ENCODE measurements around the gene AVPI1.

AVPI1 gene

DNA sequence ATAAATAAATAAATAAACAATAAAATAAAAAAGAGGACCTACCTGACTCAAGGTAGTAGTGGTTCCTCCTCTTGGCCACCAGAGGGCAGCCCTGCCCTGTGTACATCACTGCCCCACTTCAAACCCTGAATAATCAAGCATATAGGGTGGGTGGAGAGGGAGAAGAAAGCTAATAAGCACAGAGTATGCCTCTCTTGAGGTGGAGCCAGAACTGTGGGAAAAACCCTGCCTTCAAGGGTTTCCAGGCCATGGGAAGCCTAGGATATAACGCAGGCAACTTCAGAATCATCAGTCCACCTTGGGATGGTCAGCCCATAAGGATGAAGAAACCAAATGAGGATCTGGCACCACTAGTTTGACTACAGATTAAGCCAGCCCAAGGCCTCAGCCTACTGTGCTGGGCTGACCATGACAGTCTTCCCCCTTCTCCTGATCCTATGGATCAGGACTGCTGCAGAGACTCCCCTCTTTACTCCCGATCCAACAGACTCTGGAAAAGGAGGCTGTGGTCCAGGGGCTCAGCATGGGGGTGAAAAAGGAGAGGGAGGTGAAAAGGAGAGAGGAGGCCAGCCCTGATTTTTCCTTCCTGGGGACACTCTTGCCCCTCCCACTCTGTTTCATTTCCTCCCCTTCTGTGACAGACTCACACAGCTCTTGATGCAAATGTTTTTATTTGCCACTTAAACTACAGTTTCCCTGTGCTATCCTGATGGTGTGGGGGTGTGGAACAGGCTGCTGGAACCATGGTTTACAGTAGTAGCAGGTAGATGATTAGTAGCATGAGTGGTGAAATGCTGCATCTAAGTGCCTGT is 10.1 kb downstream of the AVPI1 start:
- Histone ChIP-seq H3K4me3 (ENCODE audit: low read depth, low read length) (no peak overlapping the region), H3K79me2 (ENCODE audit: control insufficient read depth, insufficient read depth, low read length, unreplicated experiment) (peaks cover 9% of the 10 kb centered on the region), H3K27ac (ENCODE audit: low read depth, low read length) (no peak overlapping the region), H3K36me3 (ENCODE audit: insufficient read depth, low read length) (peaks cover 12% of the 10 kb centered on the region), H2AFZ (ENCODE audit: low read length, unreplicated experiment) (no peak overlapping the region), H3K4me1 (ENCODE audit: control insufficient read depth, insufficient read depth, low read length, unreplicated experiment) (peaks cover 16% of the 10 kb centered on the region), H3K27me3 (ENCODE audit: insufficient read depth, low read length) (no peaks in the 10 kb centered on the region)

GRCh38 chr10:97675222-97675621 is 11.8 kb downstream of the AVPI1 start:
- no peak overlapping the region for H2AFZ ChIP-seq (ENCODE audit: low read length, unreplicated experiment)
- peaks cover 3% of the 10 kb centered on the region for H3K79me2 ChIP-seq (ENCODE audit: control insufficient read depth, insufficient read depth, low read length, unreplicated experiment)
- H3K27ac ChIP-seq (ENCODE audit: low read depth, low read length) = no peak overlapping the region
- H3K4me3 ChIP-seq (ENCODE audit: low read depth, low read length) = no peak overlapping the region
- H3K36me3 ChIP-seq (ENCODE audit: insufficient read depth, low read length) = peaks cover 12% of the 10 kb centered on the region
- peaks cover 16% of the 10 kb centered on the region for H3K4me1 ChIP-seq (ENCODE audit: control insufficient read depth, insufficient read depth, low read length, unreplicated experiment)
- no peaks in the 10 kb centered on the region for H3K27me3 ChIP-seq (ENCODE audit: insufficient read depth, low read length)

- 0 out of 2 replicates have a peak overlapping the region, but pooled peaks have one; percentile 13 for H3K27ac ChIP-seq (ENCODE audit: low read depth, low read length)
- H3K79me2 ChIP-seq (ENCODE audit: control insufficient read depth, insufficient read depth, low read length, unreplicated experiment) = no peaks in the 10 kb centered on the region
- H3K27me3 ChIP-seq (ENCODE audit: insufficient read depth, low read length) = no peaks in the 10 kb centered on the region
- H3K4me3 ChIP-seq (ENCODE audit: low read depth, low read length) = no peak overlapping the region
- peaks cover 16% of the 10 kb centered on the region for H3K4me1 ChIP-seq (ENCODE audit: control insufficient read depth, insufficient read depth, low read length, unreplicated experiment)
- peaks cover 12% of the 10 kb centered on the region for H3K36me3 ChIP-seq (ENCODE audit: insufficient read depth, low read length)
- H2AFZ ChIP-seq (ENCODE audit: low read length, unreplicated experiment) = no peak overlapping the region
These were observed 13.1 kb downstream of the AVPI1 start for GRCh38 chr10:97673736-97674525.

DNA sequence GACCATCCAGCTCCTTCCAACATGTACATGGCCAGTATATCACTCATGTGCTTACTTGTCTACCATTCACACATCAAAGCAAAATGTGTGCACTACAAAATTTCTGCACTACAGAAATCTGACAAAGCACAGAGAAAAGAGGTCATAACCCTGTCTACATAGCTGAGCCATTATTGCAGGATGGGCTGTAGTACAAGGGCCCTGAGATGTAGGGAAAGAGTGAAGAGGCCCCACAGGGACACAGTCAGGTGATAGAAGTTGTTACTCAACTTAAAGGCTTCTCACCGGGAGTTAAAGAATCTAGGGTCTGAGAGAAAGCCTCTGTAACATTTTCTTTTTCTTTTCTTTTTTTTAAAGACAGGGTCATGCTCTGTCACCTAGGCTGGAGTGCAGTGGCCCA is 17.5 kb downstream of the AVPI1 start:
- Histone ChIP-seq H3K4me3 (ENCODE audit: low read depth, low read length) (no peak overlapping the region), H3K27ac (ENCODE audit: low read depth, low read length) (no peak overlapping the region), H3K36me3 (ENCODE audit: insufficient read depth, low read length) (peaks cover 10% of the 10 kb centered on the region; the same call in 1 of the 2 replicates), H3K27me3 (ENCODE audit: insufficient read depth, low read length) (no peaks in the 10 kb centered on the region), H2AFZ (ENCODE audit: low read length, unreplicated experiment) (no peak overlapping the region), H3K79me2 (ENCODE audit: control insufficient read depth, insufficient read depth, low read length, unreplicated experiment) (no peaks in the 10 kb centered on the region), H3K4me1 (ENCODE audit: control insufficient read depth, insufficient read depth, low read length, unreplicated experiment) (peaks cover 10% of the 10 kb centered on the region)

DNA sequence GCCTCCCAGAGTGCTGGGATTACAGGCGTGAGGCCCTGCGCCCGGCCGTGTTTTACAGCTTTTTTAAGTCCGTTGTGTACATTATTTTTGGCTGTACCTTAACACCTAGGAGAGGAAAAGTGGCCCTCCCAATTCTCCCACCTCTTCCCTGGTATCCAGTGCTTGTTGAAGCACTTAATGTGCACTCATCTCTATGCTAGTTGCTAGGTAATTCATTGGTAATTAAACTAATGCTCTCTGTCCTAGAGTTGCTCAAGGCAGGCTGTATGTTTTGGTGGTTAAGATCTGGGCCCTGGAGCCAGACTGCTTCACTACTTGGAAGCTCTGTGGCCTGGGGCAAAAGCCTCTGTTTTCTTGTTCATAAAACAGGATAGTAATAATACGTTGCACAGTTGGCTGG is 19.6 kb downstream of the AVPI1 start:
- Histone ChIP-seq H3K4me3 (ENCODE audit: low read depth, low read length) (no peak overlapping the region), H3K79me2 (ENCODE audit: control insufficient read depth, insufficient read depth, low read length, unreplicated experiment) (no peaks in the 10 kb centered on the region), H2AFZ (ENCODE audit: low read length, unreplicated experiment) (no peak overlapping the region), H3K27ac (ENCODE audit: low read depth, low read length) (no peak overlapping the region), H3K4me1 (ENCODE audit: control insufficient read depth, insufficient read depth, low read length, unreplicated experiment) (no peaks in the 10 kb centered on the region), H3K27me3 (ENCODE audit: insufficient read depth, low read length) (no peaks in the 10 kb centered on the region), H3K36me3 (ENCODE audit: insufficient read depth, low read length) (peaks cover 20% of the 10 kb centered on the region)

- Histone ChIP-seq H3K4me3 (ENCODE audit: low read depth, low read length) (no peak overlapping the region), H3K27ac (ENCODE audit: low read depth, low read length) (no peak overlapping the region), H3K27me3 (ENCODE audit: insufficient read depth, low read length) (no peaks in the 10 kb centered on the region), H3K36me3 (ENCODE audit: insufficient read depth, low read length) (peaks cover 20% of the 10 kb centered on the region), H3K79me2 (ENCODE audit: control insufficient read depth, insufficient read depth, low read length, unreplicated experiment) (no peaks in the 10 kb centered on the region), H3K4me1 (ENCODE audit: control insufficient read depth, insufficient read depth, low read length, unreplicated experiment) (no peaks in the 10 kb centered on the region), H2AFZ (ENCODE audit: low read length, unreplicated experiment) (no peak overlapping the region)
These were observed 20.0 kb downstream of the AVPI1 start for GRCh38 chr10:97666992-97667391.

GRCh38 chr10:97664282-97664850 is 22.7 kb downstream of the AVPI1 start:
- peaks cover 20% of the 10 kb centered on the region for H3K36me3 ChIP-seq (ENCODE audit: insufficient read depth, low read length)
- no peaks in the 10 kb centered on the region for H3K79me2 ChIP-seq (ENCODE audit: control insufficient read depth, insufficient read depth, low read length, unreplicated experiment)
- H2AFZ ChIP-seq (ENCODE audit: low read length, unreplicated experiment) = no peak overlapping the region
- H3K27ac ChIP-seq (ENCODE audit: low read depth, low read length) = no peak overlapping the region
- H3K4me1 ChIP-seq (ENCODE audit: control insufficient read depth, insufficient read depth, low read length, unreplicated experiment) = no peaks in the 10 kb centered on the region
- no peaks in the 10 kb centered on the region for H3K27me3 ChIP-seq (ENCODE audit: insufficient read depth, low read length)
- H3K4me3 ChIP-seq (ENCODE audit: low read depth, low read length) = no peak overlapping the region

DNA sequence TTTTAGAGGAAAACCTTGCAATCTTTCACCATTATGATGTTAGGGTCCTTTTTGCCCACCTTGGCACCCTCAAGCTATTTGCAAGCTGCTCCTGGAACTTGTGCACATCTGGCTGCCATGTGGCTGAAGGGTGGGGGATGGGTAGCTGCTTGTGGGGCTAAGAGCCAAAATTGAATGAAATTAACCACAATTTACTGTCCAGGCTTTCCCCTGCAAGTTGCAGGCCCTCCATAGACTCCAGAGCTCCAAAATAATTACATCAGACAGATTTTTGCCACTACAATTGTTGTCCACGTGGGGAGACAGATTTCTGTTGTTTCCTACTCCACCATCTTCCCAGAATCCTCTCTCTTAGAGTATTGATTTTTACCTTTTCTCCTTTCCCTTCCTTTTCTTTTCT is 27.5 kb downstream of the AVPI1 start:
- peaks cover 30% of the 10 kb centered on the region for H3K36me3 ChIP-seq (ENCODE audit: insufficient read depth, low read length)
- no peak overlapping the region for H2AFZ ChIP-seq (ENCODE audit: low read length, unreplicated experiment)
- no peaks in the 10 kb centered on the region for H3K4me1 ChIP-seq (ENCODE audit: control insufficient read depth, insufficient read depth, low read length, unreplicated experiment)
- no peak overlapping the region for H3K27ac ChIP-seq (ENCODE audit: low read depth, low read length)
- H3K79me2 ChIP-seq (ENCODE audit: control insufficient read depth, insufficient read depth, low read length, unreplicated experiment) = peaks cover 4% of the 10 kb centered on the region
- no peak overlapping the region for H3K4me3 ChIP-seq (ENCODE audit: low read depth, low read length)
- no peaks in the 10 kb centered on the region for H3K27me3 ChIP-seq (ENCODE audit: insufficient read depth, low read length)

DNA sequence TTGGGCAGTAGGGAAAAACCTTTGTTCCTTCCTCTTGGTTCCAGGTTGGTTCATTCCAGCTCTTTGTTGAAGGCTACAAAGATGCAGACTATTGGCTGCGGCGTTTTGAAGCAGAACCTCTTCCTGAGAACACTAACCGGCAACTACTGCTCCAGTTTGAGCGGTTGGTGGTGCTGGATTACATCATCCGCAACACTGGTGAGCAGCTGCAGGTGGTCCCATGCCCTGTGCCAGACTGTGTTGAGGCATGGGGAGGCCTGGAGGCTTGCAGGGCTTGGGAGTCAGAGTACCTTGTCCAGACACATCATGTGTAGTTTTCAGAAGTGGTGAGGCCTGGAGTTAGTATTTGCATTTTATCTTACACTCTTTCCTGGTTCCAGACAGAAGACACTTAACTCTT is 30.3 kb downstream of the AVPI1 start:
- H3K4me1 ChIP-seq (ENCODE audit: control insufficient read depth, insufficient read depth, low read length, unreplicated experiment) = no peaks in the 10 kb centered on the region
- no peak overlapping the region for H2AFZ ChIP-seq (ENCODE audit: low read length, unreplicated experiment)
- H3K27ac ChIP-seq (ENCODE audit: low read depth, low read length) = no peak overlapping the region
- H3K4me3 ChIP-seq (ENCODE audit: low read depth, low read length) = no peak overlapping the region
- peaks cover 28% of the 10 kb centered on the region for H3K36me3 ChIP-seq (ENCODE audit: insufficient read depth, low read length)
- no peaks in the 10 kb centered on the region for H3K27me3 ChIP-seq (ENCODE audit: insufficient read depth, low read length)
- peaks cover 10% of the 10 kb centered on the region for H3K79me2 ChIP-seq (ENCODE audit: control insufficient read depth, insufficient read depth, low read length, unreplicated experiment)

DNA sequence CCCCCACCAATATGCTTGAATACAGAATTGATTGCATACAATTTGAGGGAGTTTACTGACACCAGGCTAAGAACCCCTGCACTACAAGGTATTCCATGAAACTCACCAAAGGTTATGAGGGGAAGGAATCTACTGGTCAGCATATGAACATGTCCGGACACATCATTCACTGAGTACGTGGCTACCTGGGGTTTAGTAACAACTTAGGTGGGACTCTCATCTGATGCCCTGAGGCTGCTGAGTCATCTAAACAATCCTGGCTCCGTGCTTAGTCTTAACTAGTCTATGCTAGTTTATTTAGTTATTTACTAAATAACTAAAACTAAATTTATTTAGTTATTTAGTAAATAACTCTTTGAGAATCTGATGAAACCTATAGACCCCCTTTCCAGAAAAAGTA is 35.3 kb downstream of the AVPI1 start:
- no peak overlapping the region for H2AFZ ChIP-seq (ENCODE audit: low read length, unreplicated experiment)
- H3K27me3 ChIP-seq (ENCODE audit: insufficient read depth, low read length) = no peaks in the 10 kb centered on the region
- peaks cover 26% of the 10 kb centered on the region for H3K36me3 ChIP-seq (ENCODE audit: insufficient read depth, low read length)
- no peak overlapping the region for H3K27ac ChIP-seq (ENCODE audit: low read depth, low read length)
- H3K4me1 ChIP-seq (ENCODE audit: control insufficient read depth, insufficient read depth, low read length, unreplicated experiment) = peaks cover 31% of the 10 kb centered on the region
- no peak overlapping the region for H3K4me3 ChIP-seq (ENCODE audit: low read depth, low read length)
- peaks cover 33% of the 10 kb centered on the region for H3K79me2 ChIP-seq (ENCODE audit: control insufficient read depth, insufficient read depth, low read length, unreplicated experiment)
